Neural progenitor cell (in vitro differentiated cells): Measurements from ENCODE around the gene PHOX2B. TPM values are rescaled to one million over a fixed set of nuclear protein-coding genes. Genes with fewer than 3 reads are reported as not detected.

ENCODE experiments used
- DNase-seq: peaks from one replicate; pipeline ENCODE4 v3.0.0-alpha.2; 2016; ENCODE audit warnings: low spot score
- H2AFZ ChIP-seq: fragments of 200-600 bp; sonication (generic); replicated peaks from 2 replicates; pipeline ENCODE4 v1.6.1; 2016; ENCODE audit warnings: antibody characterized with exemption
- H3F3A ChIP-seq: fragments of 200-600 bp; sonication (generic); 2 replicates; pipeline ENCODE4 v1.6.1; 2016; ENCODE audit warnings: antibody characterized with exemption, low read depth
- H3K27ac ChIP-seq: fragments of 200-600 bp; sonication (generic); 2 replicates; pipeline ENCODE4 v1.5.1; 2016; ENCODE audit warnings: mild to moderate bottlenecking
- H3K27me3 ChIP-seq: fragments of 200-600 bp; sonication (generic); 2 replicates; pipeline ENCODE4 v1.6.1; 2016; ENCODE audit warnings: mild to moderate bottlenecking, moderate library complexity
- H3K36me3 ChIP-seq: fragments of 200-600 bp; sonication (generic); 2 replicates; pipeline ENCODE4 v1.5.1; 2016
- H3K4me1 ChIP-seq: fragments of 200-600 bp; sonication (generic); 2 replicates; pipeline ENCODE4 v1.6.1; 2016; ENCODE audit warnings: mixed run types
- H3K4me2 ChIP-seq: fragments of 200-600 bp; sonication (generic); 2 replicates; pipeline ENCODE4 v1.6.1; 2016
- H3K4me3 ChIP-seq: fragments of 200-600 bp; sonication (generic); 2 replicates; pipeline ENCODE4 v1.5.1; 2016
- H3K79me2 ChIP-seq: fragments of 200-600 bp; sonication (generic); 2 replicates; pipeline ENCODE4 v1.6.1; 2016; ENCODE audit warnings: low read depth
- H3K9ac ChIP-seq: fragments of 200-600 bp; sonication (generic); 2 replicates; pipeline ENCODE4 v1.6.1; 2016
- H3K9me3 ChIP-seq: fragments of 200-600 bp; sonication (generic); 2 replicates; pipeline ENCODE4 v1.5.1; 2016; ENCODE audit warnings: low read depth
- H4K20me1 ChIP-seq: fragments of 200-600 bp; sonication (generic); 2 replicates; pipeline ENCODE4 v1.6.1; 2016; ENCODE audit warnings: low read depth
- H3K27ac Mint-ChIP-seq: 3 replicates; pipeline ENCODE4 v1.8.0; 2021; ENCODE audit warnings: mixed read lengths
- H3K27me3 Mint-ChIP-seq: 2 replicates; pipeline ENCODE4 v1.8.0; 2022; ENCODE audit warnings: low read depth, mild to moderate bottlenecking, inconsistent platforms, moderate library complexity, mixed read lengths; ENCODE audit not compliant: insufficient read depth
- H3K36me3 Mint-ChIP-seq: 3 replicates; pipeline ENCODE4 v1.8.0; 2021; ENCODE audit warnings: mixed read lengths
- H3K4me1 Mint-ChIP-seq: 3 replicates; pipeline ENCODE4 v1.8.0; 2021; ENCODE audit warnings: mixed read lengths
- H3K4me3 Mint-ChIP-seq: 3 replicates; pipeline ENCODE4 v1.8.0; 2021; ENCODE audit warnings: mild to moderate bottlenecking, moderate library complexity, mixed read lengths
- H3K9me3 Mint-ChIP-seq: 3 replicates; pipeline ENCODE4 v1.8.0; 2020; ENCODE audit warnings: mixed read lengths
- EZH2 ChIP-seq: fragments of 200-600 bp; sonication (generic); IDR thresholded peaks from 2 replicates; pipeline ENCODE4 v1.6.1; 2017; ENCODE audit warnings: antibody characterized with exemption, mild to moderate bottlenecking, moderate library complexity
- EZH2phosphoT487 ChIP-seq: fragments of 200-600 bp; sonication (generic); IDR thresholded peaks from 2 replicates; pipeline ENCODE4 v1.6.1; 2017; ENCODE audit warnings: antibody characterized with exemption
- small RNA-seq: library from RNA; depleted of rRNA; stranded (forward); fragments of <200 nt; gene quantifications from one replicate; pipeline ENCODE3, GENCODE V24; 2015
- total RNA-seq: library from RNA; depleted of rRNA; stranded (reverse); fragments of >200 nt; gene quantifications from 2 replicates; pipeline ENCODE4 v1.2.3, GENCODE V29; 2015; ENCODE audit warnings: low replicate concordance
- TF ChIP-seq, protein P1 (sequence below): fragments of 200-600 bp; sonication (generic); IDR thresholded peaks from 2 replicates; pipeline ENCODE4 v1.5.1; 2017; ENCODE audit warnings: antibody characterized with exemption, mild to moderate bottlenecking

The PHOX2B gene
- total RNA-seq, 1 donor from 2014 or later = not detected

DNA sequence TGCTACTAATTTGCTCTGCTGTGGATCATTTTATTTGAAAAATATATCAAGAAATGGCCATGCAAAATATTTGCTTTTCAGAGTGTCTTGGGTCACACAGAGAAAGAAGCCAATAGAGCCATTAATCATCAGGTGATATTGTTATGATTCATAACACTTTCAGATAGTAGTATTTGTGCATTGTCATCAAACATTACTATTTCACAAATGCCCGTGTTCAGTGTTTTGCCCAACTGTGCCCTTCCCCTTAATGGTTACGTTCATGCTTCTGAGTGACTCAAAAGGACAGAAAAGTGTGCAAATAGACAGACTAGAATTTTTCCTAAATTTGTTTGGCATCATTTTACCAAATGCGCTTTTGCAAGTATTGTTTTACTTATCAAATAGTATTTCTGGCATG is 46.5 kb downstream of the PHOX2B start:
- H3K27me3 Mint-ChIP-seq = peaks cover 7% of the 10 kb centered on the region
- H3K9me3 Mint-ChIP-seq = no peaks in the 10 kb centered on the region

DNA sequence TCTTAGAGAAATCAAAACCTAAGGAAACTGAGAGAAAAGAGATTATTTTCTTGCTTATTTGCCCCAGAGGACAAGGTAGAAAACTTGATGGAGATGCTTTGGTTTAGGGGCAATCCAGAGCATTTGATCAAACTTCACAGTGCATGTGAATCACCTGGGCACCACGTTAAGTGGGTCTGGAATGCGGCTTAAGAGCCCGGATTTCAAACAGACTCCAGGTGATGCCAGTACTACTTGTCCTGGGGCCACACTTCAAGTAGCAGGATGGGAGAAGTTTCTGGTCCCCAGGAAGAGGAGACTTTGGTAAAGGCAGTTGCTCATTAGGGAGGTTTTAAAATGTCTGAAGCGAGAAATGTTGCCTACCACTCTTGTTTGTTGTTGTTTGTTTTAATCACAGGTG is 51.8 kb downstream of the PHOX2B start:
- H3K4me3 ChIP-seq = no peak overlapping the region
- H3K27me3 Mint-ChIP-seq = peaks cover 2% of the 10 kb centered on the region
- no peaks in the 10 kb centered on the region for H3K36me3 ChIP-seq
- H3K79me2 ChIP-seq = no peaks in the 10 kb centered on the region
- TF ChIP-seq, protein P1, sequence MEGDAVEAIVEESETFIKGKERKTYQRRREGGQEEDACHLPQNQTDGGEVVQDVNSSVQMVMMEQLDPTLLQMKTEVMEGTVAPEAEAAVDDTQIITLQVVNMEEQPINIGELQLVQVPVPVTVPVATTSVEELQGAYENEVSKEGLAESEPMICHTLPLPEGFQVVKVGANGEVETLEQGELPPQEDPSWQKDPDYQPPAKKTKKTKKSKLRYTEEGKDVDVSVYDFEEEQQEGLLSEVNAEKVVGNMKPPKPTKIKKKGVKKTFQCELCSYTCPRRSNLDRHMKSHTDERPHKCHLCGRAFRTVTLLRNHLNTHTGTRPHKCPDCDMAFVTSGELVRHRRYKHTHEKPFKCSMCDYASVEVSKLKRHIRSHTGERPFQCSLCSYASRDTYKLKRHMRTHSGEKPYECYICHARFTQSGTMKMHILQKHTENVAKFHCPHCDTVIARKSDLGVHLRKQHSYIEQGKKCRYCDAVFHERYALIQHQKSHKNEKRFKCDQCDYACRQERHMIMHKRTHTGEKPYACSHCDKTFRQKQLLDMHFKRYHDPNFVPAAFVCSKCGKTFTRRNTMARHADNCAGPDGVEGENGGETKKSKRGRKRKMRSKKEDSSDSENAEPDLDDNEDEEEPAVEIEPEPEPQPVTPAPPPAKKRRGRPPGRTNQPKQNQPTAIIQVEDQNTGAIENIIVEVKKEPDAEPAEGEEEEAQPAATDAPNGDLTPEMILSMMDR = no peak
- no peak for TF ChIP-seq EZH2phosphoT487
- H3K4me1 Mint-ChIP-seq = peaks cover 6% of the 10 kb centered on the region
- H3K4me1 ChIP-seq = no peaks in the 10 kb centered on the region
- no peak overlapping the region for H3K9ac ChIP-seq
- H3K9me3 Mint-ChIP-seq = no peaks in the 10 kb centered on the region
- no peak overlapping the region for H3K4me2 ChIP-seq
- no peaks in the 10 kb centered on the region for H3K9me3 ChIP-seq
- no peak overlapping the region for H3K4me3 Mint-ChIP-seq
- no peak overlapping the region for H3K27ac ChIP-seq
- H3K36me3 Mint-ChIP-seq = no peaks in the 10 kb centered on the region
- DNase-seq = no peak
- H3K27me3 ChIP-seq = peaks cover 9% of the 10 kb centered on the region
- H4K20me1 ChIP-seq = no peaks in the 10 kb centered on the region
- H3K27ac Mint-ChIP-seq = no peak overlapping the region
- no peaks in the 10 kb centered on the region for H3F3A ChIP-seq
- no peak overlapping the region for H2AFZ ChIP-seq

More for the DNA sequence above, 46.5 kb downstream of the PHOX2B start:
- TF ChIP-seq EZH2phosphoT487 (no peak), EZH2 (no peak)
- TF ChIP-seq, protein P1 = no peak
- Histone ChIP-seq H4K20me1 (no peaks in the 10 kb centered on the region), H3K9me3 (no peaks in the 10 kb centered on the region), H3K4me1 (no peaks in the 10 kb centered on the region), H3K27me3 (peaks cover 61% of the 10 kb centered on the region), H3K27ac (no peak overlapping the region), H3K4me2 (no peak overlapping the region), H3F3A (no peaks in the 10 kb centered on the region), H3K4me3 (no peak overlapping the region), H3K36me3 (no peaks in the 10 kb centered on the region), H3K9ac (no peak overlapping the region), H2AFZ (no peak overlapping the region), H3K79me2 (no peaks in the 10 kb centered on the region)
- no peak for DNase-seq
- Mint-ChIP-seq H3K27ac (no peak overlapping the region), H3K36me3 (no peaks in the 10 kb centered on the region), H3K4me1 (no peaks in the 10 kb centered on the region), H3K4me3 (no peak overlapping the region)

DNA sequence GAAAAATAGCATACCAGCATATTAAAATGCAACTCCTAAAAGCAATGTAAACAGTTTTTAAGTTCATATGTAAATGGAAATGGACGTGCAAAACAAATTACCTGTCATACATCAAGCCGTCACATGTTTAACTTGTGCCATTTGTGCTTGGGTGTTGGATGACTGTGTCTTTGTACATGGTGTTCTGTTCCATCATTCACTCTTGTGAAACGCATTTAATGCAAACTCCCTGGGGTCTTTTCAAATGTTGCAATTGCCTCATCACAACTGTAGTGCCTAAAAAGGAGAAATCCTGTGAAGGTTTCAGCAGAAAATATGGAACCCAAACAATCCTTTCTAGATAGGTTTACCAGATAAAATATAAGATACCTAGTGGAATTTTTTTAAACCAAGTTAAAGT is 52.4 kb downstream of the PHOX2B start:
- Histone ChIP-seq H4K20me1 (no peaks in the 10 kb centered on the region), H3K79me2 (no peaks in the 10 kb centered on the region), H3K9me3 (no peaks in the 10 kb centered on the region), H3K27ac (no peak overlapping the region), H3K4me2 (no peak overlapping the region), H3F3A (no peaks in the 10 kb centered on the region), H3K27me3 (peaks cover 3% of the 10 kb centered on the region), H3K4me1 (no peaks in the 10 kb centered on the region), H3K4me3 (no peak overlapping the region), H2AFZ (no peak overlapping the region), H3K9ac (no peak overlapping the region), H3K36me3 (no peaks in the 10 kb centered on the region)
- H3K9me3 Mint-ChIP-seq = no peaks in the 10 kb centered on the region
- H3K36me3 Mint-ChIP-seq = no peaks in the 10 kb centered on the region
- TF ChIP-seq, protein P1 = no peak
- TF ChIP-seq EZH2 = no peak
- DNase-seq = no peak
- no peak overlapping the region for H3K4me3 Mint-ChIP-seq
- H3K4me1 Mint-ChIP-seq = peaks cover 6% of the 10 kb centered on the region
- H3K27me3 Mint-ChIP-seq = peaks cover 2% of the 10 kb centered on the region
- H3K27ac Mint-ChIP-seq = no peak overlapping the region

Small RNA genes lying within 50 kb of the gene (small RNA-seq; reads per million reads assigned to genes)
- not detected for gene RNU1-49P

Other genes starting within 250 kb of the PHOX2B start
- 5.4 and 9.8 TPM in 2 replicates for gene LIMCH1, start 210.6 kb downstream of the PHOX2B start, total RNA-seq
- gene TMEM33, start 186.7 kb upstream of the PHOX2B start, total RNA-seq = 57.4 and 71.9 TPM in 2 replicates
- gene DCAF4L1, start 233.0 kb upstream of the PHOX2B start, total RNA-seq = 0.06 and 0.17 TPM in 2 replicates
- 83.9 and 113 TPM in 2 replicates for gene SLC30A9, start 241.8 kb upstream of the PHOX2B start, total RNA-seq